HepG2 (cell line): ENCODE measurements around the gene ITGB7. TPM values are rescaled to one million over a fixed set of nuclear protein-coding genes. Genes with fewer than 3 reads are reported as not detected.
A peak's percentile ranks its signal among the peaks of the same experiment; 100 is the strongest.

Experiments
- ATRX ChIP-seq: sonication (generic); formaldehyde crosslinking; IDR thresholded peaks from 2 replicates; pipeline ENCODE4 v1.4.0; 2020; ENCODE audit warnings: missing genetic modification reagents, borderline replicate concordance
- KDM6A ChIP-seq: IDR thresholded peaks from 2 replicates; pipeline ENCODE4 v1.6.1; 2016; ENCODE audit warnings: low read depth
- NR2F1 ChIP-seq, 2 experiments: fragments of 450-650 bp in 1 of 2; formaldehyde crosslinking in 1 of 2; IDR thresholded peaks; 2 replicates each; pipeline versions ENCODE4 v1.5.0 to v1.6.1; 2016 to 2020; ENCODE audit warnings: mild to moderate bottlenecking in 1 of 2, missing compliant biosample characterization in 1 of 2, missing genetic modification reagents in 1 of 2, moderate library complexity in 1 of 2
- NR2F6 ChIP-seq, 2 experiments: IDR thresholded peaks; 2 replicates each; pipeline ENCODE4 v1.6.1; 2016; ENCODE audit warnings: antibody characterized with exemption in 1 of 2, mild to moderate bottlenecking in 1 of 2
- SMAD1 ChIP-seq: sonication (generic); formaldehyde crosslinking; IDR thresholded peaks from 2 replicates; pipeline ENCODE4 v1.4.0; 2020; ENCODE audit warnings: missing genetic modification reagents, low read depth, mild to moderate bottlenecking, borderline replicate concordance
- XRCC5 ChIP-seq: fragments of 200-400 bp; formaldehyde crosslinking; optimal IDR thresholded peaks from 2 replicates; pipeline ENCODE3; 2017; ENCODE audit warnings: mild to moderate bottlenecking, low read length
- ZMYM2 ChIP-seq: sonication (generic); formaldehyde crosslinking; IDR thresholded peaks from 2 replicates; pipeline ENCODE4 v1.8.0; 2022; ENCODE audit warnings: mild to moderate bottlenecking, missing genetic modification reagents
- ZNF333 ChIP-seq: sonication (generic); formaldehyde crosslinking; IDR thresholded peaks from 2 replicates; pipeline ENCODE4 v1.4.0; 2020; ENCODE audit warnings: mild to moderate bottlenecking, missing genetic modification reagents, borderline replicate concordance
- ZNF556 ChIP-seq: sonication (generic); formaldehyde crosslinking; IDR thresholded peaks from 2 replicates; pipeline ENCODE4 v1.4.0; 2020; ENCODE audit warnings: mild to moderate bottlenecking, missing genetic modification reagents, borderline replicate concordance
- polyA plus RNA-seq, 8 experiments: library from polyadenylated mRNA; depleted of rRNA in 3 of 8; stranded (reverse) in 7 of 8; unstranded in 1 of 8; fragments of >200 nt; fragmentation: Illumina TruSeq in 4 of 8; extraction: Trizol in 4 of 8; gene quantifications; 2 replicates each; pipeline versions ENCODE4 v1.2.1 to v1.2.3, GENCODE V29; 2011 to 2016; ENCODE audit warnings: low read depth in 4 of 8, missing spikeins in 1 of 8, mixed read lengths in 1 of 8; ENCODE audit not compliant: insufficient read depth in 1 of 8
- total RNA-seq, 5 experiments: library from RNA; depleted of rRNA; stranded (reverse); fragments of >200 nt; fragmentation: Illumina TruSeq; extraction: Trizol; gene quantifications; 2 replicates each; pipeline ENCODE4 v1.2.3, GENCODE V29; 2016; ENCODE audit warnings: low read depth in 1 of 5
- TF ChIP-seq, protein P1 (sequence below): sonication (generic); formaldehyde crosslinking; IDR thresholded peaks from one replicate; pipeline ENCODE4 v1.5.1; 2020; ENCODE audit warnings: mild to moderate bottlenecking, missing genetic modification reagents; ENCODE audit errors: not compliant biosample characterization
- TF ChIP-seq, protein P2 (sequence below): sonication (generic); formaldehyde crosslinking; IDR thresholded peaks from 2 replicates; pipeline ENCODE4 v1.4.0; 2020; ENCODE audit warnings: missing genetic modification reagents
- TF ChIP-seq, protein P3 (sequence below): sonication (generic); formaldehyde crosslinking; IDR thresholded peaks from 2 replicates; pipeline ENCODE4 v1.4.0; 2020; ENCODE audit warnings: mild to moderate bottlenecking, missing genetic modification reagents
- TF ChIP-seq, protein P4 (sequence below): sonication (generic); formaldehyde crosslinking; IDR thresholded peaks from 2 replicates; pipeline ENCODE4 v1.4.0; 2020; ENCODE audit warnings: missing genetic modification reagents

Gene ITGB7
- total and polyA plus RNA-seq, 2 of the 13 experiments (the other 11 are each of a cell fraction or from before 2014, with no cell fraction given): 0.16 to 0.18 TPM

DNA sequence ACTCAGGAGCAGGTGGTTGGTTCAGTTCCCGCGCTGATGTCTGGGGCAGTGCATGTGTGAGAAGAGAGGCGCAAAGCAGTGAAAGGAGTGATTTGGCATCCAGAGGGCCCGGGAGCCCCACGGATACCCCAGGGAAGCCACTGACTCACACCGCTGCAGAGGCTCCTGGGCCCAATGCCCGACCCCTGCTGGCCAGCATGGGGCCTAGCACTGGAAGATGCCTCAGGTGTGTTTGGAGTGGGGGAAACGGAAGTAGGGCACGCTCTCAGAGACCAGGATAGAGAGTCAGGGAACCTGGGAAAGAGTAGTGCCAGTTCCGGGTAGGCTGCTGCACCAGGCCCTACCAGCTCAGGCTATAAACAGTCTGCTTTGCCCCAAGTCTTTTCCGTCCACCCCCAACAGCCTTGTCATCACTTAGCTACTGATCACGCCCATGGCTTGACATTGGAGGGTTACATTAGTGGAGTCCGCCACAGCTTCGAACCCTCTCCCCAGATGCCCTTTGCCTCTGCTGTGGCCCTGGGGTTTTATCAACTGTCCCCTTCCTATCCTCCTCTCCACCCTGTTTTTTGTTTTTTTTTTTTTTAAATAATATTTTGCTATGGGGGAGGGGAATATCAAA lies 16.8 kb downstream of the ITGB7 start (continued):
- TF ChIP-seq, protein P1, sequence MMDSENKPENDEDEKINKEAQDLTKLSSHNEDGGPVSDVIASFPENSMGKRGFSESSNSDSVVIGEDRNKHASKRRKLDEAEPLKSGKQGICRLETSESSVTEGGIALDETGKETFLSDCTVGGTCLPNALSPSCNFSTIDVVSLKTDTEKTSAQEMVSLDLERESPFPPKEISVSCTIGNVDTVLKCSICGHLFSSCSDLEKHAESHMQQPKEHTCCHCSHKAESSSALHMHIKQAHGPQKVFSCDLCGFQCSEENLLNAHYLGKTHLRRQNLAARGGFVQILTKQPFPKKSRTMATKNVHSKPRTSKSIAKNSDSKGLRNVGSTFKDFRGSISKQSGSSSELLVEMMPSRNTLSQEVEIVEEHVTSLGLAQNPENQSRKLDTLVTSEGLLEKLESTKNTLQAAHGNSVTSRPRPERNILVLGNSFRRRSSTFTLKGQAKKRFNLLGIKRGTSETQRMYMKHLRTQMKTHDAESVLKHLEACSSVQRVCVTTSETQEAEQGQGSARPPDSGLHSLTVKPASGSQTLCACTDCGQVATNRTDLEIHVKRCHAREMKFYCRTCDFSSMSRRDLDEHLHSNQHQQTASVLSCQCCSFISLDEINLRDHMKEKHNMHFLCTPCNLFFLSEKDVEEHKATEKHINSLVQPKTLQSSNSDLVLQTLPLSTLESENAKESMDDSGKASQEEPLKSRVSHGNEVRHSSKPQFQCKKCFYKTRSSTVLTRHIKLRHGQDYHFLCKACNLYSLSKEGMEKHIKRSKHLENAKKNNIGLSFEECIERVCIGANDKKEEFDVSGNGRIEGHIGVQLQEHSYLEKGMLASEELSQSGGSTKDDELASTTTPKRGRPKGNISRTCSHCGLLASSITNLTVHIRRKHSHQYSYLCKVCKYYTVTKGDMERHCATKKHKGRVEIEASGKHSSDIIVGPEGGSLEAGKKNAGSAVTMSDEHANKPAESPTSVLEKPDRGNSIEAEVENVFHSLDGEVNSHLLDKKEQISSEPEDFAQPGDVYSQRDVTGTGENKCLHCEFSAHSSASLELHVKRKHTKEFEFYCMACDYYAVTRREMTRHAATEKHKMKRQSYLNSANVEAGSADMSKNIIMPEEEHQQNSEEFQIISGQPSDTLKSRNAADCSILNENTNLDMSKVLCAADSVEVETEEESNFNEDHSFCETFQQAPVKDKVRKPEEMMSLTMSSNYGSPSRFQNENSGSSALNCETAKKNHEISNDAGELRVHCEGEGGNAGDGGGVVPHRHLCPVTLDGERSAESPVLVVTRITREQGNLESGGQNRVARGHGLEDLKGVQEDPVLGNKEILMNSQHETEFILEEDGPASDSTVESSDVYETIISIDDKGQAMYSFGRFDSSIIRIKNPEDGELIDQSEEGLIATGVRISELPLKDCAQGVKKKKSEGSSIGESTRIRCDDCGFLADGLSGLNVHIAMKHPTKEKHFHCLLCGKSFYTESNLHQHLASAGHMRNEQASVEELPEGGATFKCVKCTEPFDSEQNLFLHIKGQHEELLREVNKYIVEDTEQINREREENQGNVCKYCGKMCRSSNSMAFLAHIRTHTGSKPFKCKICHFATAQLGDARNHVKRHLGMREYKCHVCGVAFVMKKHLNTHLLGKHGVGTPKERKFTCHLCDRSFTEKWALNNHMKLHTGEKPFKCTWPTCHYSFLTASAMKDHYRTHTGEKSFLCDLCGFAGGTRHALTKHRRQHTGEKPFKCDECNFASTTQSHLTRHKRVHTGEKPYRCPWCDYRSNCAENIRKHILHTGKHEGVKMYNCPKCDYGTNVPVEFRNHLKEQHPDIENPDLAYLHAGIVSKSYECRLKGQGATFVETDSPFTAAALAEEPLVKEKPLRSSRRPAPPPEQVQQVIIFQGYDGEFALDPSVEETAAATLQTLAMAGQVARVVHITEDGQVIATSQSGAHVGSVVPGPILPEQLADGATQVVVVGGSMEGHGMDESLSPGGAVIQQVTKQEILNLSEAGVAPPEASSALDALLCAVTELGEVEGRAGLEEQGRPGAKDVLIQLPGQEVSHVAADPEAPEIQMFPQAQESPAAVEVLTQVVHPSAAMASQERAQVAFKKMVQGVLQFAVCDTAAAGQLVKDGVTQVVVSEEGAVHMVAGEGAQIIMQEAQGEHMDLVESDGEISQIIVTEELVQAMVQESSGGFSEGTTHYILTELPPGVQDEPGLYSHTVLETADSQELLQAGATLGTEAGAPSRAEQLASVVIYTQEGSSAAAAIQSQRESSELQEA (CRISPR knock-in tag): no peak
- TF ChIP-seq NR2F1 (CRISPR knock-in tag; IDR thresholded peaks at IDR 0.05): no peak
- TF ChIP-seq ZNF333 (CRISPR knock-in tag): no peak
- TF ChIP-seq ATRX: no peak
- TF ChIP-seq ZNF556: no peak
- TF ChIP-seq, protein P2, sequence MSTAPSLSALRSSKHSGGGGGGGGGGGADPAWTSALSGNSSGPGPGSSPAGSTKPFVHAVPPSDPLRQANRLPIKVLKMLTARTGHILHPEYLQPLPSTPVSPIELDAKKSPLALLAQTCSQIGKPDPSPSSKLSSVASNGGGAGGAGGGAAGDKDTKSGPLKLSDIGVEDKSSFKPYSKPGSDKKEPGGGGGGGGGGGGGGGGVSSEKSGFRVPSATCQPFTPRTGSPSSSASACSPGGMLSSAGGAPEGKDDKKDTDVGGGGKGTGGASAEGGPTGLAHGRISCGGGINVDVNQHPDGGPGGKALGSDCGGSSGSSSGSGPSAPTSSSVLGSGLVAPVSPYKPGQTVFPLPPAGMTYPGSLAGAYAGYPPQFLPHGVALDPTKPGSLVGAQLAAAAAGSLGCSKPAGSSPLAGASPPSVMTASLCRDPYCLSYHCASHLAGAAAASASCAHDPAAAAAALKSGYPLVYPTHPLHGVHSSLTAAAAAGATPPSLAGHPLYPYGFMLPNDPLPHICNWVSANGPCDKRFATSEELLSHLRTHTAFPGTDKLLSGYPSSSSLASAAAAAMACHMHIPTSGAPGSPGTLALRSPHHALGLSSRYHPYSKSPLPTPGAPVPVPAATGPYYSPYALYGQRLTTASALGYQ: no peak
- TF ChIP-seq, protein P3, sequence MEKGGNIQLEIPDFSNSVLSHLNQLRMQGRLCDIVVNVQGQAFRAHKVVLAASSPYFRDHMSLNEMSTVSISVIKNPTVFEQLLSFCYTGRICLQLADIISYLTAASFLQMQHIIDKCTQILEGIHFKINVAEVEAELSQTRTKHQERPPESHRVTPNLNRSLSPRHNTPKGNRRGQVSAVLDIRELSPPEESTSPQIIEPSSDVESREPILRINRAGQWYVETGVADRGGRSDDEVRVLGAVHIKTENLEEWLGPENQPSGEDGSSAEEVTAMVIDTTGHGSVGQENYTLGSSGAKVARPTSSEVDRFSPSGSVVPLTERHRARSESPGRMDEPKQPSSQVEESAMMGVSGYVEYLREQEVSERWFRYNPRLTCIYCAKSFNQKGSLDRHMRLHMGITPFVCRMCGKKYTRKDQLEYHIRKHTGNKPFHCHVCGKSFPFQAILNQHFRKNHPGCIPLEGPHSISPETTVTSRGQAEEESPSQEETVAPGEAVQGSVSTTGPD (CRISPR knock-in tag): no peak
- TF ChIP-seq NR2F6 (IDR thresholded peaks at IDR 0.05): no peak
- TF ChIP-seq NR2F6 (CRISPR knock-in tag; IDR thresholded peaks at IDR 0.05): no peak
- TF ChIP-seq, protein P4, sequence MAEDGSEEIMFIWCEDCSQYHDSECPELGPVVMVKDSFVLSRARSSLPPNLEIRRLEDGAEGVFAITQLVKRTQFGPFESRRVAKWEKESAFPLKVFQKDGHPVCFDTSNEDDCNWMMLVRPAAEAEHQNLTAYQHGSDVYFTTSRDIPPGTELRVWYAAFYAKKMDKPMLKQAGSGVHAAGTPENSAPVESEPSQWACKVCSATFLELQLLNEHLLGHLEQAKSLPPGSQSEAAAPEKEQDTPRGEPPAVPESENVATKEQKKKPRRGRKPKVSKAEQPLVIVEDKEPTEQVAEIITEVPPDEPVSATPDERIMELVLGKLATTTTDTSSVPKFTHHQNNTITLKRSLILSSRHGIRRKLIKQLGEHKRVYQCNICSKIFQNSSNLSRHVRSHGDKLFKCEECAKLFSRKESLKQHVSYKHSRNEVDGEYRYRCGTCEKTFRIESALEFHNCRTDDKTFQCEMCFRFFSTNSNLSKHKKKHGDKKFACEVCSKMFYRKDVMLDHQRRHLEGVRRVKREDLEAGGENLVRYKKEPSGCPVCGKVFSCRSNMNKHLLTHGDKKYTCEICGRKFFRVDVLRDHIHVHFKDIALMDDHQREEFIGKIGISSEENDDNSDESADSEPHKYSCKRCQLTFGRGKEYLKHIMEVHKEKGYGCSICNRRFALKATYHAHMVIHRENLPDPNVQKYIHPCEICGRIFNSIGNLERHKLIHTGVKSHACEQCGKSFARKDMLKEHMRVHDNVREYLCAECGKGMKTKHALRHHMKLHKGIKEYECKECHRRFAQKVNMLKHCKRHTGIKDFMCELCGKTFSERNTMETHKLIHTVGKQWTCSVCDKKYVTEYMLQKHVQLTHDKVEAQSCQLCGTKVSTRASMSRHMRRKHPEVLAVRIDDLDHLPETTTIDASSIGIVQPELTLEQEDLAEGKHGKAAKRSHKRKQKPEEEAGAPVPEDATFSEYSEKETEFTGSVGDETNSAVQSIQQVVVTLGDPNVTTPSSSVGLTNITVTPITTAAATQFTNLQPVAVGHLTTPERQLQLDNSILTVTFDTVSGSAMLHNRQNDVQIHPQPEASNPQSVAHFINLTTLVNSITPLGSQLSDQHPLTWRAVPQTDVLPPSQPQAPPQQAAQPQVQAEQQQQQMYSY (CRISPR knock-in tag): no peak
- peak; percentile 87 for TF ChIP-seq XRCC5
- TF ChIP-seq KDM6A (CRISPR knock-in tag): no peak
- no peak for TF ChIP-seq ZMYM2 (CRISPR knock-in tag)
- TF ChIP-seq SMAD1 (CRISPR knock-in tag): no peak
